CD14-positive monocyte (primary cell): ENCODE results near the gene RPS23. TPM values are rescaled to one million over a fixed set of nuclear protein-coding genes. Genes with fewer than 3 reads are reported as not detected.
A peak's percentile ranks its signal among the peaks of the same experiment; 100 is the strongest.

Experiments
- DNase-seq, 3 donors: peaks; one replicate each; pipeline ENCODE4 v3.0.0-alpha.2; 2011 to 2022
- H2AFZ ChIP-seq: 2 replicates; pipeline ENCODE4 v1.6.0; 2012; ENCODE audit warnings: mild to moderate bottlenecking, low read depth, low read length, inconsistent platforms; ENCODE audit not compliant: insufficient read depth, poor library complexity, severe bottlenecking
- H3K27ac ChIP-seq, 2 donors: 1 replicate in 1 of 2; 2 replicates in 1 of 2; pipeline ENCODE4 v1.5.1; 2012 to 2013; ENCODE audit warnings: low read length in 2 of 2, control low read depth in 1 of 2, inconsistent platforms in 1 of 2, low read depth in 1 of 2, mild to moderate bottlenecking in 1 of 2
- H3K27me3 ChIP-seq, 2 donors: one replicate each; pipeline versions ENCODE4 v1.6.0 to v1.6.1; 2011 to 2013; ENCODE audit warnings: low read length in 2 of 2; ENCODE audit not compliant: control insufficient read depth in 2 of 2, insufficient read depth in 2 of 2
- H3K36me3 ChIP-seq, 2 donors: replicated peaks in 1 of 2; 1 replicate in 1 of 2; 2 replicates in 1 of 2; pipeline versions ENCODE4 v1.5.1 to v1.6.1; 2012 to 2013; ENCODE audit warnings: low read length in 2 of 2, control low read depth in 1 of 2, inconsistent platforms in 1 of 2, mild to moderate bottlenecking in 1 of 2; ENCODE audit not compliant: insufficient read depth in 2 of 2, control insufficient read depth in 1 of 2
- H3K4me1 ChIP-seq, 2 donors: 1 replicate in 1 of 2; 2 replicates in 1 of 2; pipeline versions ENCODE4 v1.5.1 to v1.6.1; 2012 to 2013; ENCODE audit warnings: low read length in 2 of 2, control low read depth in 1 of 2, inconsistent platforms in 1 of 2, mild to moderate bottlenecking in 1 of 2, moderate library complexity in 1 of 2; ENCODE audit not compliant: insufficient read depth in 2 of 2, control insufficient read depth in 1 of 2
- H3K4me2 ChIP-seq: replicated peaks from 2 replicates; pipeline ENCODE3; 2012; ENCODE audit warnings: low read length, moderate library complexity, mild to moderate bottlenecking; ENCODE audit not compliant: poor library complexity, severe bottlenecking; ENCODE audit errors: extremely low read depth
- H3K4me3 ChIP-seq, 3 experiments: fragments of 200-600 bp in 1 of 3; sonication (generic) in 1 of 3; replicated peaks in 1 of 3; 1 replicate in 2 of 3; 2 replicates in 1 of 3; pipeline ENCODE4 v1.5.1; 2011 to 2013; ENCODE audit warnings: low read length in 3 of 3, mild to moderate bottlenecking in 3 of 3, control low read depth in 2 of 3, low read depth in 2 of 3, inconsistent platforms in 1 of 3, moderate library complexity in 1 of 3
- H3K79me2 ChIP-seq: 2 replicates; pipeline ENCODE4 v1.6.0; 2012; ENCODE audit warnings: mild to moderate bottlenecking, control low read depth, inconsistent platforms, low read length, moderate library complexity; ENCODE audit not compliant: insufficient read depth
- H3K9ac ChIP-seq: 2 replicates; pipeline ENCODE4 v1.6.0; 2017; ENCODE audit warnings: low read length, mild to moderate bottlenecking; ENCODE audit not compliant: insufficient read depth, poor library complexity, severe bottlenecking
- H3K9me3 ChIP-seq, 2 donors: replicated peaks in 1 of 2; 1 replicate in 1 of 2; 2 replicates in 1 of 2; pipeline versions ENCODE4 v1.5.1 to v1.6.1; 2012 to 2013; ENCODE audit warnings: low read length in 2 of 2, control low read depth in 1 of 2; ENCODE audit not compliant: control insufficient read depth in 1 of 2, insufficient read depth in 1 of 2
- H4K20me1 ChIP-seq: 2 replicates; pipeline ENCODE4 v1.6.0; 2012; ENCODE audit warnings: mild to moderate bottlenecking, low read length, control low read depth, moderate library complexity; ENCODE audit not compliant: insufficient read depth
- H3K27ac Mint-ChIP-seq, 7 donors: one replicate each; pipeline ENCODE4 v1.8.0; 2020; ENCODE audit warnings: mild to moderate bottlenecking in 7 of 7, mixed read lengths in 7 of 7, moderate library complexity in 6 of 7, inconsistent platforms in 2 of 7
- H3K27me3 Mint-ChIP-seq, 3 donors: one replicate each; pipeline ENCODE4 v1.8.0; 2021 to 2022; ENCODE audit warnings: low read depth in 3 of 3, mild to moderate bottlenecking in 3 of 3, mixed read lengths in 3 of 3, moderate library complexity in 3 of 3, inconsistent platforms in 1 of 3
- H3K36me3 Mint-ChIP-seq, 2 donors: one replicate each; pipeline ENCODE4 v1.8.0; 2020; ENCODE audit warnings: mixed read lengths in 2 of 2, inconsistent platforms in 1 of 2, mild to moderate bottlenecking in 1 of 2
- H3K4me1 Mint-ChIP-seq: one replicate; pipeline ENCODE4 v1.8.0; 2020; ENCODE audit warnings: mild to moderate bottlenecking, mixed read lengths
- H3K4me3 Mint-ChIP-seq, 2 donors: one replicate each; pipeline ENCODE4 v1.8.0; 2020; ENCODE audit warnings: mild to moderate bottlenecking in 2 of 2, mixed read lengths in 2 of 2, moderate library complexity in 1 of 2
- H3K9me3 Mint-ChIP-seq, 7 donors: one replicate each; pipeline ENCODE4 v1.8.0; 2020 to 2022; ENCODE audit warnings: mixed read lengths in 7 of 7, mild to moderate bottlenecking in 6 of 7, moderate library complexity in 6 of 7, inconsistent platforms in 2 of 7
- WGBS: methylation state at CpG from one replicate; pipeline ENCODE4 v1.1.5; 2013; ENCODE audit warnings: missing lambda C conversion rate; ENCODE audit not compliant: insufficient coverage; 5-methylcytosine and 5-hydroxymethylcytosine counted together
- intact Hi-C, 2 donors: fragments of 100-400 bp; cut with micrococcal nuclease; formaldehyde crosslinking; loops; one replicate each; pipeline versions ENCODE4 v1.15.0 to v1.15.1; 2023
- polyA plus RNA-seq, 3 donors: library from polyadenylated mRNA; depleted of rRNA in 1 of 3; unstranded in 2 of 3; stranded (reverse) in 1 of 3; fragments of 300-500 nt in 2 of 3; fragments of >200 nt in 1 of 3; fragmentation: Illumina TruSeq in 2 of 3; gene quantifications; 1 replicate in 2 of 3; 2 replicates in 1 of 3; pipeline ENCODE4 v1.2.3, GENCODE V29; 2012 to 2021
- small RNA-seq: library from RNA; depleted of rRNA; stranded (forward); fragments of <200 nt; gene quantifications from one replicate; pipeline ENCODE3, GENCODE V24; 2012; ENCODE audit warnings: low read depth; ENCODE audit not compliant: insufficient read length
- TF ChIP-seq, protein P1 (sequence below): fragments of 200-600 bp; IDR thresholded peaks from one replicate; pipeline ENCODE4 v1.8.0; 2022; ENCODE audit warnings: antibody characterized with exemption, mild to moderate bottlenecking

The RPS23 gene
- polyA plus RNA-seq, 3 donors: 1,200 to 3,765 (median 1,267) TPM

DNA sequence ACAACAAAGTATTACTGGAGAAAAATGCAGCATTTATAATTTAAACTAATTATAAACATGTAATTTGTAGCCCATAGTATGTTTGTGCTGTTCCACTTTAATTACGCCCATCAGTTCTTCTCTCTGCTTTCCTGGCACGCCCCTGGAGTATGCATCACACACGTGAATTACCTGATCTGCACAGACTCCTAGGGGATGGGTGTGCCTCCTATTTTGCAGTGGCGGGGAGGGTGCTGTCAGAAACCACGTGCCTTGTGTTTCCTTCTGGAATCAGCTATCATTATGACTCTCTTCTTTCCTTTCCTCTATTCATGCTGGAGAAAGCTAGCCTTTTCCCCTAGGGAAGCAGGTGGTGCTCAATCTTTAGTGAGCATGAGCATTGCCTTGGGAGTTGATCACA, 43.3 kb downstream of the RPS23 start:
- no peaks in the 10 kb centered on the region for H3K4me1 ChIP-seq
- no peaks in the 10 kb centered on the region for H3K9me3 Mint-ChIP-seq

GRCh38 chr5:82225525-82226172, 52.5 kb downstream of the RPS23 start:
- WGBS: 35% methylated on average over 4 of the region's 7 CpGs
- H3K27ac Mint-ChIP-seq: no peak overlapping the region

More for the DNA sequence above, 43.3 kb downstream of the RPS23 start:
- no peak for DNase-seq
- no peak overlapping the region for H3K4me3 ChIP-seq
- H3K4me1 Mint-ChIP-seq: no peaks in the 10 kb centered on the region
- no peaks in the 10 kb centered on the region for H3K36me3 Mint-ChIP-seq
- no peak overlapping the region for H3K4me2 ChIP-seq
- H2AFZ ChIP-seq: no peak overlapping the region
- no peaks in the 10 kb centered on the region for H3K27me3 ChIP-seq
- H3K27ac ChIP-seq: no peak overlapping the region
- no peaks in the 10 kb centered on the region for H3K36me3 ChIP-seq
- H3K9me3 ChIP-seq: no peaks in the 10 kb centered on the region
- no peak overlapping the region for H3K27ac Mint-ChIP-seq
- H3K79me2 ChIP-seq: no peaks in the 10 kb centered on the region
- H3K9ac ChIP-seq: no peak overlapping the region
- TF ChIP-seq, protein P1, sequence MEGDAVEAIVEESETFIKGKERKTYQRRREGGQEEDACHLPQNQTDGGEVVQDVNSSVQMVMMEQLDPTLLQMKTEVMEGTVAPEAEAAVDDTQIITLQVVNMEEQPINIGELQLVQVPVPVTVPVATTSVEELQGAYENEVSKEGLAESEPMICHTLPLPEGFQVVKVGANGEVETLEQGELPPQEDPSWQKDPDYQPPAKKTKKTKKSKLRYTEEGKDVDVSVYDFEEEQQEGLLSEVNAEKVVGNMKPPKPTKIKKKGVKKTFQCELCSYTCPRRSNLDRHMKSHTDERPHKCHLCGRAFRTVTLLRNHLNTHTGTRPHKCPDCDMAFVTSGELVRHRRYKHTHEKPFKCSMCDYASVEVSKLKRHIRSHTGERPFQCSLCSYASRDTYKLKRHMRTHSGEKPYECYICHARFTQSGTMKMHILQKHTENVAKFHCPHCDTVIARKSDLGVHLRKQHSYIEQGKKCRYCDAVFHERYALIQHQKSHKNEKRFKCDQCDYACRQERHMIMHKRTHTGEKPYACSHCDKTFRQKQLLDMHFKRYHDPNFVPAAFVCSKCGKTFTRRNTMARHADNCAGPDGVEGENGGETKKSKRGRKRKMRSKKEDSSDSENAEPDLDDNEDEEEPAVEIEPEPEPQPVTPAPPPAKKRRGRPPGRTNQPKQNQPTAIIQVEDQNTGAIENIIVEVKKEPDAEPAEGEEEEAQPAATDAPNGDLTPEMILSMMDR: no peak
- intact Hi-C loops: no loop called here
- no peaks in the 10 kb centered on the region for H3K27me3 Mint-ChIP-seq
- H4K20me1 ChIP-seq: no peaks in the 10 kb centered on the region
- no peak overlapping the region for H3K4me3 Mint-ChIP-seq
- 100% methylated on average over 2 of the region's 5 CpGs for WGBS

More at GRCh38 chr5:82225525-82226172, 52.5 kb downstream of the RPS23 start:
- DNase-seq: peak; percentile 41 to 51 (median 48)
- Histone ChIP-seq H3K9me3 (no peaks in the 10 kb centered on the region), H3K9ac (no peak overlapping the region), H3K4me3 (no peak overlapping the region), H3K27ac (no peak overlapping the region), H4K20me1 (no peaks in the 10 kb centered on the region), H3K4me2 (no peak overlapping the region), H3K79me2 (no peaks in the 10 kb centered on the region), H2AFZ (no peak overlapping the region), H3K36me3 (no peaks in the 10 kb centered on the region), H3K27me3 (no peaks in the 10 kb centered on the region), H3K4me1 (peaks cover 0 to 13% of the 10 kb centered on the region in 2 donors)
- peaks cover 0 to 3% (median 0%) of the 10 kb centered on the region in 7 donors for H3K9me3 Mint-ChIP-seq
- no peaks in the 10 kb centered on the region for H3K36me3 Mint-ChIP-seq
- peaks cover 0 to 4% (median 0%) of the 10 kb centered on the region in 3 donors for H3K27me3 Mint-ChIP-seq
- intact Hi-C loops: no loop called here
- peaks cover 25% of the 10 kb centered on the region for H3K4me1 Mint-ChIP-seq
- no peak overlapping the region for H3K4me3 Mint-ChIP-seq
- TF ChIP-seq, protein P1: peak; percentile 93

Small RNAs within 50 kb of the gene (small RNA-seq; reads per million reads assigned to genes)
- gene AC010598.1: not detected
